ENCODE measurements around the gene SLC7A14. TPM values are rescaled to one million over a fixed set of nuclear protein-coding genes. Genes with fewer than 3 reads are reported as not detected.

SLC7A14 gene
- total RNA-seq, 1 donor = under 0.01 TPM

DNA sequence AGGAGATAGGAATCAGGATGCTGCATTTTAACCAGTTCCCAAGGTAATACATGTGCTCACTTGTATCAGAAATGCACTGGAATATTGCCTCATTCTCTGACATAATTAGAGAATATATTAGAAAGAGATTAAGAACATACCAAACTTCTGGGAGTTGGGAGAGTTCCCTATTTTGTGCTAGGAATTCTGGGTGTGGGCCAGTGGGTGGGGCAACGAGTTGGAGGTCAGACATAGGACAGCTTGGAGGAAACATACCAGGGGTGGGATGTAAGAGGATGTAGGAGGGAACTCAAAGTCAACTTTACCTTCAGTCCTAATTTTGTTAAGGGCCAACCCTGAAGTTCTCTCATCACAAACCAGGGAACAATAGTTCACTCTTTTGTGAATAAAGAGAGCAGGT, 83.6 kb downstream of the SLC7A14 start:
- Histone ChIP-seq H3K4me1 (ENCODE audit: insufficient read depth, low read length) (no peaks in the 10 kb centered on the region), H3K9me3 (ENCODE audit: low read depth, low read length) (no peaks in the 10 kb centered on the region), H3K27me3 (ENCODE audit: insufficient read depth, low read length) (no peaks in the 10 kb centered on the region), H3K4me3 (ENCODE audit: low read length) (no peak overlapping the region)

DNA sequence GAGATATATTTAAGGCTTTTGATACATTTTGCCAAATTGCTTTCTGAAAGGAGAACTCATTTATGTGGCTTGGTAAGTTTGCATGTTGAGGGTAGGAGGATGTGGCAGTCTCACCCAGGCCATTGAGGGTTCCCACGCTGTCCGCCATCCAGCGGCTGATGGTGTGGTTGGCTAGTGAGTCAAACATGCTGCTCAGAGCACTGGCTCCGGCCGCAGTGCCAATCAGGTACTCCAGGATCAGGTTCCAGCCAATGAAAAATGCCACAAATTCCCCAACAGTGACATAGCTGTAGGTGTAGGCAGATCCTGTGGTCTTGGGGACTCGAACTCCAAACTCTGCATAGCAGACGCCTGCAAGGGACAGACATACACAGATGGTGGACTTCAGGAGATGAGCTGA, 84.9 kb downstream of the SLC7A14 start:
- Histone ChIP-seq H3K4me1 (ENCODE audit: insufficient read depth, low read length) (no peaks in the 10 kb centered on the region), H3K9me3 (ENCODE audit: low read depth, low read length) (no peaks in the 10 kb centered on the region), H3K4me3 (ENCODE audit: low read length) (no peak overlapping the region), H3K27me3 (ENCODE audit: insufficient read depth, low read length) (no peaks in the 10 kb centered on the region)

DNA sequence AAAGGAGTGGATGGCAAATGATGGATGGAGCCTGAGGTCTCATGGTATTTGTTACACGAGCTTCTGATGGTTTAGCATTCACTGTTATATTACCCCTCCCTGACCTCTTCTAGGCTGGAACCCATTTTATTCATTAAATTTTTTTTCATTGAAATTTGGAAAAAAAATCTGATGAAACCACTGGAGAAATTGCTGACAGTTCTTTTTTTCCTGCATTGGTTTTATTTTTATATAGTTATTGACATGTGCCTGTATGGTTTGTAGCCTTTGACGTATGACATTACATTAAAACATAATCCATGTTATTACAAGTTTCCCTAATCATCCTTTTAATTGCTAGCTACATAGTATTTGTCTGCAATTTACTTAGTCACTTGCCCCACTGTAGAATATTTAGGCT, 85.4 kb downstream of the SLC7A14 start:
- H3K4me3 ChIP-seq (ENCODE audit: low read length) = no peak overlapping the region
- H3K27me3 ChIP-seq (ENCODE audit: insufficient read depth, low read length) = no peaks in the 10 kb centered on the region
- H3K4me1 ChIP-seq (ENCODE audit: insufficient read depth, low read length) = no peaks in the 10 kb centered on the region
- no peaks in the 10 kb centered on the region for H3K9me3 ChIP-seq (ENCODE audit: low read depth, low read length)

DNA sequence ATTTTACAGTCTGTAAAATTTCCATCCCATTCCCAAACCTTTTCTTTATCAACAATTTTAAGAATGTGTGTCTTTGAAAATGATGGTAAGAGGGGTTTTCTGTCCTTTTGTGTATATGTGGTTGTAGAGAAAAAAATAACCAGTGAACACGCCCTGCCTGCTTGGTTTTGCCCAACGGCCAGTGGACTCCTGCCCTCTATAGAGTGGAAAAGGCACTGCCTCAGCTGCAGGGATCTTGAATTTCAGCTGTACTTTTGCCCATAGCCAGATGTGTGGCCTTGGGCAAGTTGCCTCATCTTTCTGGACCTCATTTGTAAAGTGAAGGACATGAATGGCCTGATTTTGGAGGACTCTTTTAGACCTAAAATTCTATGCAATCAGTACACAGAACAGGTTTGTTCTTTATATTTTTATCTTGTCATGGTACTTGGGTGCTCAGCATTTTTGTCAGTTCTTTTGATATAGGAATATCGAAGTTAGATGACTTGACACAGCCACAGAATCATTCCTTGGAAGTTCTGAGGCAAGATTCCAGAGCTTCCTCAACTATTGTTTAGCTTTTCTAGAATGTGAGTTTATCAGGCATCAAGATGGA, 86.2 kb downstream of the SLC7A14 start:
- H3K4me3 ChIP-seq (ENCODE audit: low read length) = no peak overlapping the region
- H3K9me3 ChIP-seq (ENCODE audit: low read depth, low read length) = no peaks in the 10 kb centered on the region
- H3K27me3 ChIP-seq (ENCODE audit: insufficient read depth, low read length) = no peaks in the 10 kb centered on the region
- H3K4me1 ChIP-seq (ENCODE audit: insufficient read depth, low read length) = no peaks in the 10 kb centered on the region

DNA sequence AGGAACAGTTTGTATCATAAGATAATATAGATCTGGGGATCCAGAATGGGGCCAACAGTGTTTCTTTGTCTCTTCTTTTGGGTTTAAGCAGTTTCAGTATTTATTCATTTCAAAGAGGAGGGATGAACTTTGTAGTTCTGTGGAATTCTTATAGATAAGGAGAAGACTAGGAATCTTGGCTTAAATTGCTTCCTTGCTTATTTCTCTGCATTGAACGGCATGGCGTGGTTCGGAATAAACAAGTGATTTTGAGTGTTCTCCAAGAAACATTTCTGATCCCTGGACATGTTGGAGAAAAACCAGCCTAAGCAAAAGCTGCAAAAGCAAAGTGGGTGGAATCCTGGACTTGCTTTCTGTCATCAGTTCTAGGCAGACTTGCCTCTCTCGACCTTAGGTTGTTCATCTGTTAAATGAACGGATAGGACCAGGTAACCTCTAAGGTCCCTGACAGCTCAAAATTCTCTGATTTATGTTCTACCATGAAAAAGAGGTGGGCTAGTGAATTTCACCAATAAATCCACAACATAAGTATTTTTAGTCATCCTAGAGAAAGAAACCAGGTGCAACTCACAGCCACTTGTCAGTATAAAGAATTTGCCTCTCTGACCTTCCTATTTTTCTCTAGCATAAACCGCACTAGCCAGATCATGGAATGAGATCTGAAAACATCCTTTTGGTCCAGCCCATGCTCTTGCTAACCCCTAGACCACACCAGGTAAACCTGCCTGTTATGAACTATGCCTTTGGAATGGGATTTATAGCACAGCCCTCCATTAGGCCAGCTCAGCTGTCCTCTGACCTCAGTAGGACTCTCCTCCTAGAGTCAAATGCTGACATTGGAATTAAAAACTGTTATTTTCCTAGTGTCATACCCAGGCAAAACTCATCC, 88.4 kb downstream of the SLC7A14 start:
- H3K4me1 ChIP-seq (ENCODE audit: insufficient read depth, low read length) = no peaks in the 10 kb centered on the region
- H3K27me3 ChIP-seq (ENCODE audit: insufficient read depth, low read length) = no peaks in the 10 kb centered on the region
- H3K4me3 ChIP-seq (ENCODE audit: low read length) = no peak overlapping the region
- H3K9me3 ChIP-seq (ENCODE audit: low read depth, low read length) = no peaks in the 10 kb centered on the region

DNA sequence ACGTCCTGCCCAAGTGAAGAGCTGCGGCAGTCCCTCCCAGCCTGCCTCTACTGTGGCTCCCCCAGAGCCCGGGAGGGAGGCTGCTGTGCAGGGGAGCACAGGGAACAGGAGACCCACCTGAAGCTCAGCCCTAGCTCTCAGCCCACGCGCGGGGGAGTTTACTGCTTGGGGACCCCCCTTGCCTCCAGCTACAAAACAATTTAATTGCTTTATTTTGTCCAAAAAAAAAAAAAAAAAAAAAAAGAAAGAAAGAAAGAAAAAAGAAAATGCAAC, 89.1 kb downstream of the SLC7A14 start:
- Histone ChIP-seq H3K27me3 (ENCODE audit: insufficient read depth, low read length) (no peaks in the 10 kb centered on the region), H3K9me3 (ENCODE audit: low read depth, low read length) (no peaks in the 10 kb centered on the region), H3K4me3 (ENCODE audit: low read length) (no peak overlapping the region), H3K4me1 (ENCODE audit: insufficient read depth, low read length) (no peaks in the 10 kb centered on the region)

DNA sequence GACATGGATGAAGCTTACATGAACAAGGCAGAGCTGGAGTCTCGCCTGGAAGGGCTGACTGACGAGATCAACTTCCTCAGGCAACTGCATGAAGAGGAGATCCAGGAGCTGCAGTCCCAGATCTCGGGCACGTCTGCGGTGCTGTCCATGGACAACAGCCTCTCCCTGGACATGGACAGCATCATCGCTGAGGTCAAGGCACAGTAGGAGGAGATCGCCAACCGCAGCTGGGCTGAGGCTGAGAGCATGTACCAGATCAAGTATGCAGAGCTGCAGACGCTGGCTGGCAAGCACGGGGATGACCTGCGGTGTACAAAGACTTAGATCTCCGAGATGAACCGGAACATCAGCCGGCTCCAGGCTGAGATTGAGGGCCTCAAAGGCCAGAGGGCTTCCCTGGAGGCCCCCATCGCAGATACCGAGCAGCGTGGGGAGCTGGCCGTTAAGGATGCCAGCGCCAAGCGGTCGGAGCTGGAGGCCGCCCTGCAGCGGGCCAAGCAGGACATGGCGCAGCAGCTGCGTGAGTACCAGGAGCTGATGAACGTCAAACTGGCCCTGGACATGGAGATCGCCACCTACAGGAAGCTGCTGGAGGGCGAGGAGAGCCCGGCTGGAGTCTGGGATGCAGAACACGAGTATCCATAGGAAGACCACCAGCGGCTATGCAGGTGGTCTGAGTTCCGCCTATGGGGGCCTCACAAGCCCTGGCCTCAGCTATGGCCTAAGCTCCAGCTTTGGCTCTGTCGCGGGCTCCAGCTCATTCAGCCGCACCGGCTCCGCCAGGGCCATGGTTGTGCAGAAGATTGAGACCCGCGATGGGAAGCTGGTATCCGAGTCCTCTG, 89.6 kb downstream of the SLC7A14 start:
- Histone ChIP-seq H3K9me3 (ENCODE audit: low read depth, low read length) (no peaks in the 10 kb centered on the region), H3K4me1 (ENCODE audit: insufficient read depth, low read length) (no peaks in the 10 kb centered on the region), H3K27me3 (ENCODE audit: insufficient read depth, low read length) (no peaks in the 10 kb centered on the region), H3K4me3 (ENCODE audit: low read length) (no peak overlapping the region)

DNA sequence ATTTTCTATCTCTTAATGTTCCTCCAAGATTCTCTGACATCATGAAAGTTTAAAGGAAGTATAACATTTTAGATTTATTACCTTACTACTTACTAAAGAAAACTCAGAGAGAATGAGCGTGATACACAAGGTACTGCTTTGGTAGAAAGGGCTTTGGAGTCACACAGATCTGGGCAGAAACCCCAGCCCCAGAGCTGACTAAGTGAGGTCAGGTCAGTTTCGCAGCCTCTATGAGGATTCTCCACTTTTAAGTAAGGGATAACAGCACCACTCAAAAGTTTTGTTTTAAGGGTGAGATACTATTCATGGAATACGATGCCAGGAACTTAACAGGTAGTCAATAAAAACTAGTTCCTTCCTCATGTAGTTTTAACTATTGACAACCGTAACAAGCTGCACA, 91.1 kb downstream of the SLC7A14 start:
- H3K4me1 ChIP-seq (ENCODE audit: insufficient read depth, low read length) = no peaks in the 10 kb centered on the region
- H3K4me3 ChIP-seq (ENCODE audit: low read length) = no peak overlapping the region
- no peaks in the 10 kb centered on the region for H3K9me3 ChIP-seq (ENCODE audit: low read depth, low read length)
- no peaks in the 10 kb centered on the region for H3K27me3 ChIP-seq (ENCODE audit: insufficient read depth, low read length)

DNA sequence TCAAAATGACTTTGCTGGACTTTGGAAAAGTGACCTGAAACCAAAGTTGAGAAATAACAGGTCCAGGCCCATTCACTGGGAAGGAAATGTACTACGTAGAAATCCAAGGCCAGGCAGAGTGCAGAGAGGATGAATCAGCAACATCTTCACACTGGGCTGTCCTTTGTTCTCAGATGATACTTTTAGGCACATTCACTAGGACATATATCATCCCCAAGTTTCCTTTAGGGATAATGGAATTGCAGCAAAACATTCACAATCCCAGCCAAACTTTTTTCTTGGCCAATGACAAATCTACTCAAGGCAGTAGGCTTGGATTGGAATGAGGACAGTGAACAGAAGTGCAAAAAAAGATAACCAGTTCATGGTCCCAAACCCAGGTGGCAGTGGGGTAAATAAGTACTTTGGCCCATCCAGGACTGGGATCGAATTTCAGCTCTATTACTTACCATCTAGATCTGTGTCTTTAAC, 92.1 kb downstream of the SLC7A14 start:
- no peak overlapping the region for H3K4me3 ChIP-seq (ENCODE audit: low read length)
- no peaks in the 10 kb centered on the region for H3K27me3 ChIP-seq (ENCODE audit: insufficient read depth, low read length)
- no peaks in the 10 kb centered on the region for H3K9me3 ChIP-seq (ENCODE audit: low read depth, low read length)
- H3K4me1 ChIP-seq (ENCODE audit: insufficient read depth, low read length) = no peaks in the 10 kb centered on the region

DNA sequence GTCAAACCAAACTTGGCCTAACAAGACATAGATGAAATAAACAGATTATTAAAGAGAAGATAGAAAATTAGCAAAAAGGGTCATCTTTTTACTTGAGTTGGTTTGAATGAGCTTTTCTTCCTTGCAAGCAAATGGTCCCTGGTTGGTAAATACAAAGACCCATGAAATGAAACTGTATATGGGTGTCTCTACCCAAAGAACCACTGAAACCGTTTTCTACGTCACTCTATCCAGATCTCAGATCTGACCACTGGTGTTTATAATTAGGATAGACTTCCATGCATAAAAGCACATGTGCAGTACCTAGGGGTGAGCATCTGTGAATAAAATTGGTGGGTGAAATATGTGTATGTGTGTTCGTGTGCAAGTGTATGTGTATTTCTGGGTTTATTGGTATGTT, 94.0 kb downstream of the SLC7A14 start:
- no peaks in the 10 kb centered on the region for H3K27me3 ChIP-seq (ENCODE audit: insufficient read depth, low read length)
- no peak overlapping the region for H3K4me3 ChIP-seq (ENCODE audit: low read length)
- no peaks in the 10 kb centered on the region for H3K4me1 ChIP-seq (ENCODE audit: insufficient read depth, low read length)
- H3K9me3 ChIP-seq (ENCODE audit: low read depth, low read length) = no peaks in the 10 kb centered on the region

DNA sequence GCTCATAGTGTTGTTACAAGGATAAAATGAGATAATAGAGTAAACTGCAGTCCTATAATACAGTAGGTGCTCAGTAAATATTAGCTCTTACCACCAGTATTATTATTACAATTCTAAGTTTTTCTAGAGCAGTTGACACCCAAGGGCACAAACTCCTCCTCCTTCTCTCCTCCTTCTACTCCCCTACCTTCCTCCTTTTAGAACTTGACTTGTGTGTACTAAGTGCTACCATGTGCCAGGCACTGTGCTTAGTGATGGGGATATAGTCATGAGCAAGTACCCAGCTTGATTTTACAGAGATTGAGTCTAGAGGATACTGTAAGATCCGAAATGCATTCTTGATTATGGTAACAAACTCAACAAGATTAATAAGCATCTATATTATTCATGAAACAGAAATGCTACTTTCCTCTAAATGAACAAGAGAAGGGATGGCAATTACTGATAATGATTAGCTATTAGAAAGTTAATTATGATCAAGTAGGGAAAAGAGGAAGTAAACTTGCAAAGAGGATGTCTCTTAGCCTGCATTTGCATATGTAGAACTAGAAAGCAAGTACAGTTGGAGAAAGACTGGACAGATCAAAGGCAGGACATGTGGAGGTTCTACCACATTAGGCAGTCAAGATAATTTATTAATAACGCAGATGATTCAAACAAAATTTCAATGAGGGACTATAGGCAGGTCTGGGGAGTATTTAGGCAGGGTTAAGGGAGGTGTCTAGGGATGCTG, 94.9 kb downstream of the SLC7A14 start:
- H3K4me1 ChIP-seq (ENCODE audit: insufficient read depth, low read length) = no peaks in the 10 kb centered on the region
- H3K9me3 ChIP-seq (ENCODE audit: low read depth, low read length) = no peaks in the 10 kb centered on the region
- no peaks in the 10 kb centered on the region for H3K27me3 ChIP-seq (ENCODE audit: insufficient read depth, low read length)
- no peak overlapping the region for H3K4me3 ChIP-seq (ENCODE audit: low read length)

DNA sequence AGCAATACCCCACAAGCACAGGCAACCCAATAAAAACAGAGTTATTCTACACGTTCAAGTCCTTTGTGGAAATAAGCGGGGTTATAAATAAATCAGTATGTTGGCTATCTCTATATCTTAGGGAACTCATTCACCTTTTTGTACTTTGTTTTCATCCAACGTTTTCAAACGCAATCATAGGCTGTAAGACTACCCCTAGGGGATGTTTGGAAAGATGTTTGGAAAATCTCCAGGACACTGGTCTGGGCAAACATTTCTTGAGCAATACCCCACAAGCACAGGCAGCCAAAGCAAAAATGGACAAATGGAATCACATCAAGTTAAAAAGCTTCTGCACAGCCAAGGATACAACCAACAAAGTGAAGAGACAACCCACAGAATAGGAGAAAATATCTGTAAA, 97.1 kb downstream of the SLC7A14 start:
- no peaks in the 10 kb centered on the region for H3K9me3 ChIP-seq (ENCODE audit: low read depth, low read length)
- H3K4me3 ChIP-seq (ENCODE audit: low read length) = no peak overlapping the region
- no peaks in the 10 kb centered on the region for H3K4me1 ChIP-seq (ENCODE audit: insufficient read depth, low read length)
- H3K27me3 ChIP-seq (ENCODE audit: insufficient read depth, low read length) = no peaks in the 10 kb centered on the region

DNA sequence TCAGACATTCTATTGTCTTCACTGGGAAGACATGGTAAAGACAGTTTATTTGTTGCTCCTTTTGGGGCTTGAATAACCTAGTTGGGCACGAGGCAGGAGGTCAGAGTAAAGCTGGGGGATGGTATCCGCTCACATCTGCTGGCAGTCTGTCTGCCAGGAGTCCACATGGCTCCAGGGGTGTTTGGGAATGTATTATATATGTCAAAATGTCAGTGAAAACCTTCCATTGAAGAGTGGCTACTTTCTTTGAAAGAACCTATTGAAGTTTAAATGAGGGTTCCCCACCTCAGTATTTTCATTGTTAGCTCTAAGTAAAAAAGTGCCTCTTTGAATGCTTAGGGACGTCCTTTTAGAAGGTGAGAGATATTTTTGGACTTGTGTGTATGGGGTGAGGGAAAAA, 98.8 kb downstream of the SLC7A14 start:
- Histone ChIP-seq H3K27me3 (ENCODE audit: insufficient read depth, low read length) (no peaks in the 10 kb centered on the region), H3K9me3 (ENCODE audit: low read depth, low read length) (no peaks in the 10 kb centered on the region), H3K4me3 (ENCODE audit: low read length) (no peak overlapping the region), H3K4me1 (ENCODE audit: insufficient read depth, low read length) (no peaks in the 10 kb centered on the region)

DNA sequence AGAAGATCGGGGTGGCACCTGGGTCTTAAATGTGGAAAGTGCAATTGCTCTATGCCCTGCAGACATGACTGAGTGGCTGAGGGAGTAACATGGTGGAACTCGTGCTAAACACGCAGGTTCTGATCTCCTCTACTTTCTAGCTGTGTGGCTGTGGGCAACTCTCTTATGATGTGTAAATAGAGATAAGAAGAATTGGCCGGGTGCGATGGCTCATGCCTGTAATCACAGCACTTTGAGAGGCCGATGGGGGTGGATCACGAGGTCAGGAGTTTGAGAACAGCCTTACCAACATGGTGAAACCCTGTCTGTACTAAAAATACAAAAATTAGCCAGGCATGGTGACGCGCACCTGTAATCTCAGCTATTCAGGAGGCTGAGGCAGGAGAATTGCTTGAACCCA, 99.5 kb downstream of the SLC7A14 start:
- H3K4me1 ChIP-seq (ENCODE audit: insufficient read depth, low read length) = no peaks in the 10 kb centered on the region
- no peaks in the 10 kb centered on the region for H3K9me3 ChIP-seq (ENCODE audit: low read depth, low read length)
- no peak overlapping the region for H3K4me3 ChIP-seq (ENCODE audit: low read length)
- no peaks in the 10 kb centered on the region for H3K27me3 ChIP-seq (ENCODE audit: insufficient read depth, low read length)

DNA sequence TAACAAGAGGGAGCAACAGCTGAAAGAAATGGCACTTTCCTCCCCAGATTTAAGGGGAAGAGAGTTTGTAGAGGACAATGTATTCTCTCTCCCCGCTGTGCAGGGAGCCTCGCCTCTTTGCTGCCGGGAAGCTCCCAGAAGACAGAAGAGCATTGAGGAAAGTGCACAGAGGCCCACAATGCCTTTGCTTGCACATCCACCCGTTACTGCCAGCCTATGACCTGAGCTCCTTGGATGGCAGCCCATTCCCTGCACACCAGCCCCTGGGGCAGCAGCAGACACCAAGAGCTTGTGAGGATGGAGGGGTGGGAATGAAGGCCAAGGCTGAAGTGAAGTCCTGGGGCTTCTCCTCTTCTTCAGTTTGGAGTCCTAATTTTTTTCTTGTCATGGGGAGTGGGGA, 100.2 kb downstream of the SLC7A14 start:
- Histone ChIP-seq H3K27me3 (ENCODE audit: insufficient read depth, low read length) (no peaks in the 10 kb centered on the region), H3K4me3 (ENCODE audit: low read length) (no peak overlapping the region), H3K4me1 (ENCODE audit: insufficient read depth, low read length) (no peaks in the 10 kb centered on the region), H3K9me3 (ENCODE audit: low read depth, low read length) (no peaks in the 10 kb centered on the region)

Data from mononuclear cell (primary cell).